MM.1S (cell line): ENCODE data around the gene SERHL2.
"Not testable (repeated sequence)": the region's sequence is repeated elsewhere in the genome, so short reads cannot be mapped to it uniquely, and the experiment has no call there.

ENCODE experiments used
- CTCF ChIP-seq: fragments of 300-600 bp; sonication (generic); IDR thresholded peaks from 2 replicates; pipeline ENCODE4 v1.5.1; 2016; ENCODE audit warnings: antibody characterized with exemption, low read length, mixed read lengths
- EZH2 ChIP-seq: fragments of 300-600 bp; sonication (generic); optimal IDR thresholded peaks from 2 replicates; pipeline ENCODE3; 2017; ENCODE audit warnings: low read depth, mild to moderate bottlenecking, antibody characterized with exemption, low read length, mixed read lengths
- EZH2phosphoT487 ChIP-seq: fragments of 300-600 bp; sonication (generic); IDR thresholded peaks from 2 replicates; pipeline ENCODE4 v1.6.1; 2018; ENCODE audit warnings: antibody characterized with exemption, low read length

- TF ChIP-seq CTCF, EZH2, EZH2phosphoT487: not testable (repeated sequence)
These were observed 26.3 kb downstream of the SERHL2 start for GRCh38 chr22:42580040-42580439.
